ENCODE measurements around the gene AFAP1. TPM values are rescaled to one million over a fixed set of nuclear protein-coding genes. Genes with fewer than 3 reads are reported as not detected.

AFAP1 gene
- polyA plus RNA-seq, 4 donors: 20.0 to 45.8 (median 26.3) TPM

- no peak for DNase-seq (ENCODE audit: low read depth in 4 of 4, low spot score in 3 of 4)
These were observed 161.7 kb downstream of the AFAP1 start for GRCh38 chr4:7777871-7778509.

- no peak for DNase-seq (ENCODE audit: low read depth in 4 of 4, low spot score in 3 of 4)
These were observed 162.5 kb downstream of the AFAP1 start for GRCh38 chr4:7777017-7777710.

GRCh38 chr4:7775396-7775795, 164.3 kb downstream of the AFAP1 start:
- no peak for DNase-seq (ENCODE audit: low read depth in 4 of 4, low spot score in 3 of 4)

- DNase-seq (ENCODE audit: low read depth in 4 of 4, low spot score in 3 of 4): no peak
These were observed 165.1 kb downstream of the AFAP1 start for GRCh38 chr4:7774301-7775294.

- no peak for DNase-seq (ENCODE audit: low read depth in 4 of 4, low spot score in 3 of 4)
These were observed 166.1 kb downstream of the AFAP1 start for GRCh38 chr4:7773401-7774180.

GRCh38 chr4:7772711-7773385, 166.8 kb downstream of the AFAP1 start:
- no peak for DNase-seq (ENCODE audit: low read depth in 4 of 4, low spot score in 3 of 4)

- no peak for DNase-seq (ENCODE audit: low read depth in 4 of 4, low spot score in 3 of 4)
These were observed 167.8 kb downstream of the AFAP1 start for GRCh38 chr4:7771541-7772507.

GRCh38 chr4:7771056-7771455, 168.6 kb downstream of the AFAP1 start:
- no peak for DNase-seq (ENCODE audit: low read depth in 4 of 4, low spot score in 3 of 4)

- DNase-seq (ENCODE audit: low read depth in 4 of 4, low spot score in 3 of 4): no peak
These were observed 169.2 kb downstream of the AFAP1 start for GRCh38 chr4:7770224-7771050.

GRCh38 chr4:7769396-7770223, 170.1 kb downstream of the AFAP1 start:
- DNase-seq (ENCODE audit: low read depth in 4 of 4, low spot score in 3 of 4): no peak

- DNase-seq (ENCODE audit: low read depth in 4 of 4, low spot score in 3 of 4): no peak
These were observed 170.9 kb downstream of the AFAP1 start for GRCh38 chr4:7768736-7769135.

GRCh38 chr4:7767966-7768365, 171.7 kb downstream of the AFAP1 start:
- no peak for DNase-seq (ENCODE audit: low read depth in 4 of 4, low spot score in 3 of 4)

- DNase-seq (ENCODE audit: low read depth in 4 of 4, low spot score in 3 of 4): no peak
These were observed 172.1 kb downstream of the AFAP1 start for GRCh38 chr4:7767526-7767925.

GRCh38 chr4:7766661-7767345, 172.9 kb downstream of the AFAP1 start:
- no peak for DNase-seq (ENCODE audit: low read depth in 4 of 4, low spot score in 3 of 4)

- DNase-seq (ENCODE audit: low read depth in 4 of 4, low spot score in 3 of 4): no peak
These were observed 173.6 kb downstream of the AFAP1 start for GRCh38 chr4:7766086-7766485.

- no peak for DNase-seq (ENCODE audit: low read depth in 4 of 4, low spot score in 3 of 4)
These were observed 174.0 kb downstream of the AFAP1 start for GRCh38 chr4:7765666-7766065.
